GM18909 (cell line): ENCODE results near the gene IREB2.
"Not testable (repeated sequence)": the region's sequence is repeated elsewhere in the genome, so short reads cannot be mapped to it uniquely, and the experiment has no call there.

ENCODE experiments used
- ATAC-seq: cut with Tn5 transposase; IDR thresholded peaks from one replicate; pipeline ENCODE4 v1.9.1; 2021; ENCODE audit warnings: mild to moderate bottlenecking; ENCODE audit not compliant: unreplicated experiment, poor library complexity

IREB2 gene, protein sequence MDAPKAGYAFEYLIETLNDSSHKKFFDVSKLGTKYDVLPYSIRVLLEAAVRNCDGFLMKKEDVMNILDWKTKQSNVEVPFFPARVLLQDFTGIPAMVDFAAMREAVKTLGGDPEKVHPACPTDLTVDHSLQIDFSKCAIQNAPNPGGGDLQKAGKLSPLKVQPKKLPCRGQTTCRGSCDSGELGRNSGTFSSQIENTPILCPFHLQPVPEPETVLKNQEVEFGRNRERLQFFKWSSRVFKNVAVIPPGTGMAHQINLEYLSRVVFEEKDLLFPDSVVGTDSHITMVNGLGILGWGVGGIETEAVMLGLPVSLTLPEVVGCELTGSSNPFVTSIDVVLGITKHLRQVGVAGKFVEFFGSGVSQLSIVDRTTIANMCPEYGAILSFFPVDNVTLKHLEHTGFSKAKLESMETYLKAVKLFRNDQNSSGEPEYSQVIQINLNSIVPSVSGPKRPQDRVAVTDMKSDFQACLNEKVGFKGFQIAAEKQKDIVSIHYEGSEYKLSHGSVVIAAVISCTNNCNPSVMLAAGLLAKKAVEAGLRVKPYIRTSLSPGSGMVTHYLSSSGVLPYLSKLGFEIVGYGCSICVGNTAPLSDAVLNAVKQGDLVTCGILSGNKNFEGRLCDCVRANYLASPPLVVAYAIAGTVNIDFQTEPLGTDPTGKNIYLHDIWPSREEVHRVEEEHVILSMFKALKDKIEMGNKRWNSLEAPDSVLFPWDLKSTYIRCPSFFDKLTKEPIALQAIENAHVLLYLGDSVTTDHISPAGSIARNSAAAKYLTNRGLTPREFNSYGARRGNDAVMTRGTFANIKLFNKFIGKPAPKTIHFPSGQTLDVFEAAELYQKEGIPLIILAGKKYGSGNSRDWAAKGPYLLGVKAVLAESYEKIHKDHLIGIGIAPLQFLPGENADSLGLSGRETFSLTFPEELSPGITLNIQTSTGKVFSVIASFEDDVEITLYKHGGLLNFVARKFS

DNA sequence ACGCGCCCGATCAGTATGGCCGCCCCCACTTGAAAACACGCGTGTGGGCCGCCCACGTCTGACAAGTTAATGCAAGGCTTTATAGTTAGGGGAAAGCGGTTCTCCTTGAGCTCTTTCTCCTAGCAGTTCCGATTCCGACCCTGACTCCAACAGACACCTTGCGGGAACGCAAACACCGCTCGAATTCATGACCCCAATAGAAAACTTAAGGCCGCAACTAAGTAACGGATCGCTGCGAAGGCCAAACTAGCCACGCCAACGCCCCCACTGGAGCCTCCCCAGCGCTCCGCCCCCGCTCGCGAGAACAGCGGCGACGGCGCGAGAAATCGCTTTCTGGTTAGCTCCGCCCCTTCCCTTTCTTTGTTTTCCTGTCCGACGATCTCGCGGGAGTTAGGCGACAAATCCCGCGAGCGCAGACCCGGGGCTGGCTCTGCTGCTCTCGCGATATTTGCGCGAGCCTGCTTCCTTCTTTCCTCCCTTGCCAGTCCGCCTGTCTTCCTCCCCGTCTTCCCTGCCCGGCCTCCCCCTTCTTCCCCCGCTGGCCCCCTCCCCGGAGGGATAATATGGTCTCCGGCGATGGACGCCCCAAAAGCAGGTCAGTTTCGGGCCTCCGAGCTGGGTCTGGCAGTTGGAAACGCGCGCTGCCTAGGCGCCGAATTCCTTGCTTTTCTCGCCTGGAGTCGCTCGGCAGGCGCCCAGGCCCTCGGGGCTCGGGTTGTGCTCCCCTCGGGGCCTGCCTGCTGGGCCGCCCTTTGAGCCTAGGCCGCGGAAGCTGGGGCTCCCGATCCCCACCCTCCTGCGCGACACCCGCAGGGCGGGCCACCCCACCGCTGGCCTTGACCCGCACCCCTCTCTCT is at the start of gene IREB2:
TSS of gene IREB2 (plus strand) at position 455 of the 857 bp plus-strand sequence. CDS start at position 577, 122 bp downstream.
- peak; percentile 86 for ATAC-seq

DNA sequence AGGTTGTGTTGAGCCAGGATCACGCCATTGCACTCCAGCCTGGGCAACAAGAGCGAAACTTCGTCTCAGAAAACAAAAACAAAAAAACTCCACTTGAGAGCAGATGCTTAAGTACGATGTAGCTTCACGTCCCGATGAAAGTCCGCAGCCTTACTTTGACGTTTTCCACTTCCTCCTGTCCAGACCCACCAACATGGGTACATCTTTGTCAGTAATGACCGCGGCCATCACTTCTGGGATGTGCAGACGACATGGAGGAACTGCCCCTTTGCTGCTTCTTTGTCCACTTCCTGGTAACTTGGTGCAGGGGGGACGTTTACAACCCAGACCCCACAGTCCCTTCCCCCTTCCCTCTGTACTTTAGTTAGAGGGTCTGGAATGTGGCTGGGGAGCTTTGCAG is 49.2 kb upstream of the IREB2 start:
- no peak for ATAC-seq

DNA sequence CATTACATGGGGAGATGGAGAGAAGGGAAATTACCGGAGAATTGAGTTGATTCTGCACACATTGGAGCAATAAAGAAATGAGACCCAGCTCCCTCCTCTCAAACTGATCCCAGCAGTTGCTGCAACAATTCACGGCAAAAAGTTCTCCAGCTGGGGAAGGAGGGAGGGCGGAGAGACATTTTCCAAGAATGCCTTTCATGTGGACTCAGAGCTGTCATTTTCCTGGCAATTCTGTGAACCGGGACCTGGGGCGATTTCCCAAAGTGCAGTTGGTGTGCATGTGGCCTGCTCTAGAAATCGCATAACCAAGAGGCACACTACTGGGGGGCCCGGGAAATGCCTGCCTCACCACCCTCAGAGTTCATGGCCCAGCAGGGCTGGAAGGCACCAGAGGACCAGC is 48.7 kb upstream of the IREB2 start:
- no peak for ATAC-seq

DNA sequence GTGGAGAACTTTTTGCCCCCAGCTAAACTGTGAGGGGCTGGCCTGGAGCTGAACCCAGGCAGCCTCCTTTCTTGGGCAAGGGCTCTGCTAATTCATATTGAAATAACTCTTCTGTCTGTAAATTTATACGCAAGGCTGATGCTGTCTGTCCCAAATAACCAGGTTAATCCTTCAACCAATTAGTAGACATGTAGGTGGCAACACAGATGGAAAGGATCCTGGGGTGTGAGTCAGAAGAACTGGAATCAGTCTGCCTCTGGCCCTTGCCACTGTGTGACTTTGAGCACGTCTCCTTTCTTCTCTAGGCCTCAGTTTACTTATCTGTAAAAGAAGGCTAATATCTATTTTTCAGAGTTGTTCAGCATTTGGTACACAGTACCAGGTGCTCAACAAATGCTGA is 48.3 kb upstream of the IREB2 start:
- no peak for ATAC-seq

DNA sequence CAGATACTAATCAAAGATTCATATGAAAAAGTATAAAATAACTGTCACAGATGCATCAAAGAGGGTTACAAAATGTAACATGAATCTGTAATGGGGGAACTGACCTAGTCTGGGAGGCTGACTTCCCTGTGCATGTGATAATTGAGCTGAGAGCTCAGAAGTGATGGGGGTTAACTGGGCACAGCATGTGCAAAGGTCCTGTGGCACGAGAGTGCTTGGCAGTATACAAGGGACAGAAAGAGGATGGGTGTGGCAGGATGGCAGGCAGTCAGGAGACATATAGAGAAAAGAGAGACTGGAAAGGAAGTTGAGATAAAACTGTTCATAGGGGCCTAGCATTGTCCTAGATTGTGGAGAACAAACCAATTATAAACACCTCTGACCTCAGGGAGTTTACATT is 47.8 kb upstream of the IREB2 start:
- ATAC-seq = no peak

DNA sequence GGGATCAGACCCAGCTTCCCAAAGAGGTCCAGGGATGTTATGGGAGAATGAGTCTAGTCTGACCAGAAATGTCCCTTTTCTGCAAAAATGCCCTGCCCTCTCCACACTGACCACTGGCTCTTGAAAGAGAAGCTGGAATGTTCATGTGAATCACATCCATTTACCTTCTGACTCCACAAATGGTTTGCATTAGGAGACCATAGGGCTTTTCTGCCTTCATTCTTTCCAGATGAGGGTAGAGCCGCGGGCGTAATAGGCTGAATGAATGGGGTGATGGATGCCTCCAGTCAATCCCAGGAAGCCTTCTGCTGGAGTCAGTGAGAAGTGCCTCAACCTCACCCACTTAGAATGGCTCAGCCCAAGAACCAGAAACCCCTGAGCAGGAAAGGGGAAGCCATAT is 47.2 kb upstream of the IREB2 start:
- ATAC-seq = no peak

DNA sequence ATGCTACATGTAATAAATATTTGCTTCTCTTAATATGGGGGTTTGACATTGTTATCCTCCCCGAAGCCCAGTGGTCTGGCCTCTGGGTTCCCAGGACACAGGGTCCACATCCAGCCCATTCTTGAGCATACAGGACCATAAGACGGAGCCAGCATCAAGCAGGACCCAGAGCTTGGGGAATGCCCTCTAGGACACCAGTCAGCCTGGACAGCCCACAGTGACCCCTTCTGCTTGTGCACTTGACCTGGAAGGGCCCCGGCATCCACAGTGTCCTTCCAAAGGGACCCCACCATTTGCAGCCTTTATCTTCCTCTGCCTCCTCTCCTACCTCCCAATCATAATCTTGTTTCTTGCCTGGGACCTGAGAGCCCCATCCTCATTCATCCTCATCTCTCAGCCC is 46.2 kb upstream of the IREB2 start:
- no peak for ATAC-seq

DNA sequence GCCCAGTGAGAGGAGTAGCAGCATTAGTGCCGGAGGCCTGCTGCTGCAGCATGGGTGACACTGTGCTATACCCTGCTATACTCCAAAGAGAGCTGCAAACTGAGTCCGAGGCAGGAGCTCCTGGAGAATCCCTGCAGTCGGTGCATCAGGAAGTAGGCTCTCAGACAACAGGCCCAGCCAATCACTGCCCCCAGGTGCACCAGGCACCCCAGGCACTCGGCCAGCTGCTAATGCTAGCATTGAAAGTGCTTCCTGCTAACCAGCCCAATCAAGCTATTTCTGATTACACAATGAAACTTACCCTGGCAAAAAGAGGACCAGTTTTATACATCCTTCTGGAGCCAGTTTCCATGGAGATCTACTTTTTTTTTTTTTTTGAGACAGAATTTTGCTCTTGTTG is 45.6 kb upstream of the IREB2 start:
- ATAC-seq = no peak

DNA sequence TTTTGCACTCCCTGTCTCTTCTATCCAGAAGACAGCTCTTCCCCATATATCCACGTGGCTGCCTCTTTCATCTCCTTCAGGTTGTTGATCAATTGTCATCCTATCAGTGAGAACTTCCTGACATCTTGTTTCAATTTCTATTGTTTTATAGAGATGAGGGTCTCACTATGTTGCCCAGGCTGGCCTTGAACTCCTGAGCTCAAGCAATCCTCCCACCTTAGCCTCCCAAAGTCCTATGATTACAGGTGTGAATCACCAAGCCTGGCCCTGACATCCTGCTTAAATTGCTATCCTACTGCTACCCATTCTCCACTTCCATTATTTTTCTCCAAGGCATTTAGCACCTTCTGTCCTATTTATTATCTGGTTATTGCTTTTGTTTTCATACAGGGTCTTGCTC is 44.9 kb upstream of the IREB2 start:
- no peak for ATAC-seq

DNA sequence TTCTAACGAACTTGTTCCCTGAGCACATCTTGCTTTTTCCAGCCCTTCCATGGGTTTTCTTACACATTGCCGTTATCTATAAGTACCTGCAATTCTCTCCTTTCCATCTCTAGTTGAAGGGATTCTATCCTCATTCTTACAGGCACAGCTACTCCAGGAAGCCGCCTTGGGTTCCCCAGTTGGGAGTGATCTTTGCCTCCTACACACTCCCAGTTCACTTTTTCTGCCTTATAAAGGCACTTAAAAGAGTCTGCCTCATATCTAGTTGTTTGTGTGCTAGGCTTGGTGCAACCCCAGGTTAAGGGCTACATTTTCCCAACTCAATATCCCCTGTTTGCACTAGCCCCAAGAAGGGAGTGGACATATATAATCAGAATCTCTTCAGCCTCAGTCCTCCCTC is 44.0 kb upstream of the IREB2 start:
- ATAC-seq = no peak

DNA sequence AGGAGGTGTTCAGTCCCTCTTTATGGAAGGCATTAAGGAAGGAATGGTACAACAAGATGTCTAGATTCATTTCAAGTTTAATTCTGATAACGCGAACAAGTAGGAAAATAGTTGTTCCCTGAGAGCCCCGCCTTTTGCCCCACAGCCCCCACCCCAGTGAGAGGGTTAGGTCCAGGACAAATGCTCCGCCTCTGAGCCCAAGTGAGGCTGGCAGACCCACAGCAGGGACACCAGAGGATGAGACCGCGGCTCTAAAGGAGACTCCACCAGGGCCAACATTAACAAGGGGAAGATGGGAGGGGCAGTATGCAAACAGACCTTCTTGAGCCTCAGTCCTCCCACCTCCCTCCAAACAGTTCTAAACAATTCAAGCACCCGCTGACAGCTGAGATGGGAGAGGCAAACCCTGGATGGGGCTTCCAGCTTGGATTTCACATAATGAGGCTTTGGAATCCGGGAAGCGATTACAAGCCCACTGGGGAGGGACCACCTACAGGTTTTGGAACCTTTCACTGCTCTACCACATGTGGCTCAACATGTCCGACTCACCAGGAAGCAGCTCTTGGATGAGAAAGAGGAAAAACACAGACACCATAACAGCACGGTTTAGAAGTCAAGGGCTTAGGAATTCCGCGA is 42.9 kb upstream of the IREB2 start:
- ATAC-seq = no peak

DNA sequence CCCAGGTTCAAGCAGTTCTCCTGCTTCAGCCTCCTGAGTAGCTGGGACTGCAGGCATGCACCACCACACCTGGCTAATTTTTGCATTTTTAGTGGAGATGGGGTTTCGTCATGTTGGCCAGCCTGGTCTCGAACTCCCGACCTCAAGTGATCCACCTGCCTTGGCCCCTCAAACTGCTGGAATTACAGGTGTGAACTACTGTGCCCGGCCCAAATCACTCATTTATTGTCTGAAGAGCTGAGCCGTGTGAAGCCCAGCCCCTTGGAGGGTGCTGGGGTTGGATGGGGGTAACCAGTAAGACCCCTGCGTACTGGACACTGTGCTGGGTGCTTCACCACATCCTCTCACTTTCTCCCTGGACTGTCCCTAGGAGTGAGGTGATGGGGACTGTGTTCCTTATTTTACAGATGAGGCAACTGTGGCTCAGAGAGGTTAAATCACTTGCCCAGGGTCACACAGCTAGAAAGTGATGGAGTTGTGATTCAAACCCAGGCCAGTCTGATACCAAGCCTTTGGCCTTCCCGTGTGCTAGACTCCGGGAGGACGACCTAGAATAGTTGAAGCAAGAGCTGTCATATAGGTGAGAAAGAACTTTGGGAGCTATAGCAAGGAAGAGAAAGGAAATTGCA is 41.7 kb upstream of the IREB2 start:
- ATAC-seq = no peak

DNA sequence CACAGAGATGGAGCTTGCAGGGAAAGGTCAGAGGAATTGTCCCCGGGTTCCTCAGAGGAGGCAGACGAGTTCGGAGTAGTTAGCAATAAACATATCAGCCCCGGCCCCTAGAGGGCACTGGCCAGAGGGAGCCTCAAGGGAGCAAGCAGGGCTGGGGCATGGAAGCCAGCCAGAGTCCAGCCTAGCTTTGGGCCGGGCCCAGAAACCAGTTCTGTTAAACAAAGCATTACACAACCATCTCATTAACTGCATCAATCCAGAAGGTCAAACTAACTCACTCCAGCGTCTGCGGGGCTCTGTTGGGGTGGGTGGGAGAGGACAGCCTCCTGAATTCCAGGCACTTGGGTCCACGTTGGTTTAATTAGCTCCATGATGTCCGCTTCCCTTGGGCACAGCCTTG is 41.0 kb upstream of the IREB2 start:
- no peak for ATAC-seq

DNA sequence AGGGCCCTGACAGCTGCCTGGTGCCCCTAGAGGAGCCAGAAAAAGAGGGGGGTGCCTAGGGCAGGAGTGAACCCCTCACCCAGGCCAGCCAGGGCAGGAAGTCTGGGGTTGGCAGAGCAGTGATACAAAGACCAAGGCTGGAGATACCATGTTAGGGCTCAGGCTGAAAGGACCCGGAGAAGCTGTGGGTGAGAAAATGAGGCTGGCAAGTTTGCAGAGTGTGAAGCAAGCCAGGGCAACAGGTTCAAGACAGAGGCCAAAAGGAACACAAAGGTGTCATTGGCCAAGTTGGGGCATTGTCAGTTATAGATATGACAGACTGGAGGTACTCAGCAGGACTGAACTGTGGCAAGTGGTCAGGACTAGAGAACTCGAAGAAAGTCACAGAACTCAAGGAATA is 40.6 kb upstream of the IREB2 start:
- no peak for ATAC-seq

DNA sequence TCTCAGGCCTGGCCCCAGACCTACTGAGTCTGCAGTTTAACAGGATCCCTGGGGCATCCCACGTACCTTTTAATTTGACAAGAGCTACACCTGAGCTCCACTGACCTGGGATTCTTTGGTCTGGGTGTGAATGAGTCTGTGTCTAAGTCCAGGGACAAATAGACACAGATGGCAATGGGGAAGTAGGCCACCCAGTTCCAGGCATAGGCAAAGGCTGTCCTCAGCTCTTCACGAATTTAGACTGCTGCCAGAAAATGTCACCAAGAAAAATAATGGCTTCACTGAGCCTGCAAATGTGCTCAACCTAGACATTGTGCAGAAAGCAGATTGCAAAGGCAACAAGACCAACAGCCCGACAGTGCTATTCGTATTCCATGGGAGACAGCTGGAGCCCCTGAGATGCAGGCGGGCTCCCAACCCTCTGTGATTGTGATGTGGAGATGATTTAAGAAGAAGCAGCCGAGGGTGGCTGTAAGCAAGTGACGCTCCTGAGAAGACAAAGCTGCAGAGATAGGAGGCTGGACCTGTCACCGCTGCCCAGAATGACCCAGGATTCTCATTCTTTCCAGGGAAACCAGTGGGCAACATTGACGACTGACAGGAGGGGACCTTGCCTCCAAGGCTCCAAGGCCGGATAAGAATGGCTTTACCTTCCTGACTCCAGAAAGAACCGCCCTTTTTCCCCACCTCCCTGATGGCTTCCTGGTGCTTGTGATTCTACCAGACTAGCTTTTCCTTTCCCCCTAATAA is 39.8 kb upstream of the IREB2 start:
- ATAC-seq = no peak

DNA sequence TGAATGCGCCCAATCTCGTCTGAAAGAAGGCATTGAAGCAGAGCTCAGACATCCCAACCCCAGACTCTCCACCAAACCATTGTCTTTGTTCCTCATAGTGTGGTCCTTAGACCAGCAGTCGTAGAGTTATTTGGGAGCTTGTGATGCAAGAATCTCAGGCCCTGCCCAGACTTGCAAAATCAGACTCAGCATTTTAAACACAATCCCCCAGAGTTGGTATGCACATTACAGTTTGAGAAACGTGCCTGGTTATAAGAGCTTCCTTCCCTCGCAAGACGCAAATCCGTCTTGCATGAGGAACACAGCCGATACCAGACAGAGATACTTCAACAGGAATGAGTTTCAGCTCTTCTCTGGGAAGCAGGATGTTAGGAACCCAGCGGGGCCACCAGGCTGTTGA is 38.9 kb upstream of the IREB2 start:
- ATAC-seq = no peak

DNA sequence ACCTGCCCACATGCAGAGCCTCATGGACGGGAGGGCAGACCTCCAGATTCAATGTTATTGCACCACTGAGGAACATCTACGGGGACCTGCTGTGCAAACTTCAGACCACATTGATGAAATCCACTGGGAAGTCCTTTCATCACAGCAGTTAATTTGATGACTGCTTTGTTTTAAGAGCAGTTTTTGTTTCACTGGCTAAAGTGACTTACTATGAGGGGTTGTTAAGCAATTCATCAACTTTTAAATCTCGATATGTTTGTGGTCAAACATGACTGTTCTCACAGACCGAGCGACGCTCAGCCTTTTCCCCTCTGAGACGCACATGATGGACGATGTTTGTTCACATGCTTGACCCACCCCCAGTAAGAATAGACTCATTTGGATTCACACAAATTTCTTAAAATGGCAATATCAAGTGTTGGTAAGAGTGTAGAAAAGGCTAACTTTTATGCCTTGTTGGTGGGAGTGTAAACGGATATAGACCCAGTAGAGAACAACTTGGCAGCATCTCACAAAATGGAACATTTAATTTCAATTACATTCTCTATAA is 35.9 kb upstream of the IREB2 start:
- no peak for ATAC-seq

DNA sequence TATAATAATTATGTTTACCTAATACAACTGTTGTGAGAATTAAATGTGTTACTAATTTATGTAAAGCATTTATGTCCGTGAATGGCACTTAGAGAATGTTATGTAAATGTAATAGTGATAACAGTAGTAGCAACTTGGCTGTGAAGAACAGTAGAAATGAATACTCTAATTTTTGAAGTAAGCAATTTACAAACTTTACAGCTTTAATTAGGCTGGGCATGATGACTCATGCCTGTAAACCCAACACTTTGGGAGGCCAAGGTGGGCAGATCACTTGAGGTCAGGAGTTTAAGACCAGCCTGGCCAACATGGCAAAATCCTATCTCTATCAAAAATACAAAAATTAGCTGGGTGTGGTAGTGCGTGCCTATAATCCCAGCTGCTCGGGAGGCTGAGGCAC is 33.9 kb upstream of the IREB2 start:
- ATAC-seq = no peak

DNA sequence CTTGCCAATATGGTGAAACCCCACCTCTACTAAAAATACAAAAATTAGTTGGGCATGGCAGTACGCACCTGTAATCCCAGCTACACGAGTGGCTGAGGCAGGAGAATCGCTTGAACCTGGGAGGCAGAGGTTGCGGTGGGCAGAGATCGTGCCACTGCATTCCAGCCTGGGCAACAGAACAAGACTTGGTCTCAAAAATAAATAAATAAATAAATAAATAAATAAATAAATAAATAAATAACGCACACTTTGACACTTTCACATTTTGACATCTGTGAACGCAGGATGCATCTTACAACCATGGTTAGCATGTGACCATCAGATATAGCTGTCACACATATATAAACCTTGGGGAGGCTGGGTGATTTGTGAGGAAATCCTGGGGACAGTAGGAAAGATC is 33.2 kb upstream of the IREB2 start:
- ATAC-seq = not testable (repeated sequence)
